ENCODE measurements around the gene BBC3. TPM values are rescaled to one million over a fixed set of nuclear protein-coding genes. Genes with fewer than 3 reads are reported as not detected.
"Not testable (repeated sequence)": the region's sequence is repeated elsewhere in the genome, so short reads cannot be mapped to it uniquely, and the experiment has no call there.

The BBC3 gene
- total and polyA plus RNA-seq, 7 experiments from 2014 or later, result 8.5 to 42.0 (median 16.3) TPM

DNA sequence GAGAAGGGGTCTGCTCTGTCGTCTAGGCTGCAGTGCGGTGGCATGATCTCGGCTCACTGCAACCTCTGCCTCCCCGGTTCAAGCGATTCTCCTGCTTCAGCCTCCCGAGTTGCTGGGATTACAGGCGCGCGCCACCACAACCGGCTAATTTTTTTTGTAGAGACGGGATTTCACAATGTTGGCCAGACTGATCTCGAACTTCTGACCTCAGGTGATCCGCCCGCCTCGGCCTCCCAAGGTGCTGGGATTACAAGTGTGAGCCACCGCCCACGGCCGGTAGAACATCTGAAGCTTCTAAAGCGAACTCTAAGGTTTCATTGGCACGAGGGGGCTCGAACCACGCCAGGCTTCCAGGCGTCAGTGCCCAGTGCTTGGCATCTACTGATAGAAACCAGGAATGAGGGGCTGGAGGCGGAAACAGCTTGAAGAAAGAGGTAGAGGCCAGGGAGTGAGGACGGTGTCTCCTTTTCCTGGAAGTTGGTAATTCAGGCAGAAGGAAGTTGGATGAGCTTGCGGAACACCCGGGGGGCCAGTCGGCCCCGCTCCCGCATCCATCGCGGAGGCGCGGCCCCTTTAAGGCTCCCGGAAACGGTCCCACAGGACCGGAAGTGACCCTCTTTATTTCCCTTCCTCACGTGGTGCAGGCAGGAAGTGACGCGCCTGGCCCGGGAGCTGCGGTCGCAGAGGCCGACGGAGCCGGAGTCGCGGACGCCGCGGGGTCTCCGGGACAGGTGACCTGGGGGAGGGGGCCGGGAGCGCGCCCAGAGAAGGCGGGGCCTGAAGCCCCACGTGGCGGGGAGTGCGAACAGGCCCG, 25.1 kb upstream of the BBC3 start, which contains the start of gene CCDC9:
CCDC9 (plus strand) TSS at position 647 of the 814 bp plus-strand sequence. CDS start 1,876 bp downstream, outside the sequence.
- peaks cover 15 to 24% of the 10 kb centered on the region in 2 donors for H3K4me1 ChIP-seq (ENCODE audit: control insufficient read depth in 2 of 2, insufficient read depth in 2 of 2, low read length in 2 of 2)
- DNase-seq (peak in 8 of 9 donors; percentile 86 to 94 (median 90)), ATAC-seq (no peak)
- H3K9me3 ChIP-seq (ENCODE audit: control insufficient read depth in 2 of 3, low read length in 3 of 3), result no peaks in the 10 kb centered on the region
- intact Hi-C loops (cut with micrococcal nuclease), result loop anchor here (1.0 to 5.0 kb wide), 13 partner anchors 12 to 1381 kb away; partner anchors contain the start of genes ARHGAP35 (in 2 of the 2), DBP (in 2 of the 2), TMEM160 (in 2 of the 2) and ZC3H4 (in 2 of the 2)
- Mint-ChIP-seq H3K4me3 (peak within 1 kb of the TSS; percentile 85 to 97 (median 90)), H3K9me3 (peaks cover 0 to 2% (median 0%) of the 10 kb centered on the region in 11 donors), H3K4me1 (peaks cover 33 to 43% (median 37%) of the 10 kb centered on the region in 7 donors), H3K27ac (peak within 1 kb of the TSS; percentile 90 to 99 (median 97)), H3K27me3 (peaks cover 0 to 2% (median 0%) of the 10 kb centered on the region in 5 donors), H3K36me3 (peaks cover 8 to 27% (median 23%) of the 10 kb centered on the region in 5 donors)
- H3K27ac ChIP-seq (ENCODE audit: low read depth, low read length), result peak within 1 kb of the TSS; percentile 90
- ChIA-PET POLR2A (interaction anchor here (0.6 to 4.2 kb wide), 15 partner anchors 11 to 654 kb away, joined by 3 to 44 read pairs (median 6); partner anchors contain the start of genes INAFM1 and ZC3H4), CTCF (interaction anchor here (0.7 to 1.8 kb wide), 8 partner anchors 9 to 110 kb away, joined by 3 to 8 read pairs (median 4); no protein-coding TSS in a partner anchor)
- peak within 1 kb of the TSS; percentile 65 for H3K4me3 ChIP-seq (ENCODE audit: low read length)
- H3K27me3 ChIP-seq (ENCODE audit: control insufficient read depth in 2 of 2, insufficient read depth in 2 of 2, low read length in 2 of 2), result no peaks in the 10 kb centered on the region
- H3K36me3 ChIP-seq (ENCODE audit: control insufficient read depth in 2 of 3, insufficient read depth in 3 of 3, low read length in 3 of 3), result peaks cover 0 to 31% (median 14%) of the 10 kb centered on the region in 3 experiments

DNA sequence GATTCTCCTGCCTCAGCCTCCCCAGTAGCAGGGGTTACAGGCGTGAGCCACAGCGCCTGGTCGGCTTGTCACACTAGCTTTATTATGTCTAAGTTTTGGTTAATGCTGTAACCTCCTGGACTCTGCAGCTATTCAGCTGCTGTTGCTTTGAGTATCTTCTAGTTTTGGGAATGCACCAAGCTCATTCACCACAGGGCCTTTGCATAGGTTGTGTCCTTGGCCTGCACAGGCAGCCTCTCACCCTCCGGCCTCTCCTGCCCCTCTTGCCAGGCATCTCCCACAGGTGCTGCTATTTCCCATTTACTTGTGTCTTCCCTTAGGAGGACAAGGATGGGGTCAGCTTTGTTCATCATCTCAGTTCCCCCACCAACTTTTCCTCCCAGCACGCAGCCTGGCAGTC, 23.0 kb upstream of the BBC3 start:
- CTCF ChIA-PET, result no interaction called here
- H3K36me3 ChIP-seq (ENCODE audit: control insufficient read depth in 2 of 3, insufficient read depth in 3 of 3, low read length in 3 of 3), result peaks cover 0 to 10% (median 6%) of the 10 kb centered on the region in 3 experiments
- Mint-ChIP-seq H3K4me3 (no peak overlapping the region), H3K36me3 (peaks cover 0 to 11% (median 10%) of the 10 kb centered on the region in 5 donors), H3K27ac (peak overlapping the region in 5 of 9 donors; percentile 1 to 79 (median 75)), H3K27me3 (peaks cover 0 to 2% (median 0%) of the 10 kb centered on the region in 5 donors), H3K4me1 (peaks cover 19 to 28% (median 24%) of the 10 kb centered on the region in 7 donors), H3K9me3 (no peaks in the 10 kb centered on the region)
- POLR2A ChIA-PET, result interaction anchor here (1.8 to 4.2 kb wide), 2 partner anchors 8 to 108 kb away, joined by 3 to 38 read pairs; no protein-coding TSS in a partner anchor
- peaks cover 15 to 17% of the 10 kb centered on the region in 2 donors for H3K4me1 ChIP-seq (ENCODE audit: control insufficient read depth in 2 of 2, insufficient read depth in 2 of 2, low read length in 2 of 2)
- H3K9me3 ChIP-seq (ENCODE audit: control insufficient read depth in 2 of 3, low read length in 3 of 3), result no peaks in the 10 kb centered on the region
- H3K4me3 ChIP-seq (ENCODE audit: low read length), result no peak overlapping the region
- intact Hi-C loops (cut with micrococcal nuclease), result no loop called here
- H3K27me3 ChIP-seq (ENCODE audit: control insufficient read depth in 2 of 2, insufficient read depth in 2 of 2, low read length in 2 of 2), result no peaks in the 10 kb centered on the region
- DNase-seq (peak in 1 of 9 donors; percentile 26), ATAC-seq (no peak)
- no peak overlapping the region for H3K27ac ChIP-seq (ENCODE audit: low read depth, low read length)

DNA sequence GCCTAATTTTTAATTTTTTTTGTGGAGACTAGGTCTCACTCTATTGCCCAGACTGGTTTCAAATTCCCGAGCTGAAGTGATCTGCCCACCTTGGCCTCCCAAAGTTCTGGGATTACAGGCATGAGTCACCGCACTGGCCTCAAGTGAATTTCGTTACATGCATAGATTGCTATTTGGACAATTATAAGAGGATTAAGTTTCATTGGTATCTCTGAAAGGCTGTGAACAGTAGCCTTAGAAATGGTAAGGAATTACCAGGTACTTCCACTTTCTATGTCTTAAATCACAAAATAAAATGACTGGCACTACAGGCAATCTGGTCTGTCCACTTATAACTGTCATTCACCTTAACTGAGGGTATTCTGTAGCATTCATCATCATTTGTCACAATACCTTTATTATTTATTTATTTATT, 22.5 kb upstream of the BBC3 start:
- ATAC-seq, result no peak
- no peak for DNase-seq
- H3K9me3 Mint-ChIP-seq, result no peaks in the 10 kb centered on the region
- H3K27me3 Mint-ChIP-seq, result peaks cover 0 to 2% (median 0%) of the 10 kb centered on the region in 5 donors
- H3K4me1 Mint-ChIP-seq, result peaks cover 14 to 23% (median 19%) of the 10 kb centered on the region in 7 donors
- peaks cover 0 to 8% (median 5%) of the 10 kb centered on the region in 5 donors for H3K36me3 Mint-ChIP-seq
- no peak overlapping the region for H3K27ac ChIP-seq (ENCODE audit: low read depth, low read length)
- ChIA-PET CTCF (no interaction called here), POLR2A (interaction anchor here (1.2 to 4.2 kb wide), 3 partner anchors 8 to 107 kb away, joined by 3 to 38 read pairs (median 3); no protein-coding TSS in a partner anchor)
- peaks cover 12 to 15% of the 10 kb centered on the region in 2 donors for H3K4me1 ChIP-seq (ENCODE audit: control insufficient read depth in 2 of 2, insufficient read depth in 2 of 2, low read length in 2 of 2)
- peaks cover 0 to 5% (median 1%) of the 10 kb centered on the region in 3 experiments for H3K36me3 ChIP-seq (ENCODE audit: control insufficient read depth in 2 of 3, insufficient read depth in 3 of 3, low read length in 3 of 3)
- intact Hi-C loops (cut with micrococcal nuclease), result no loop called here
- peak overlapping the region in 1 of 10 donors; percentile 56 for H3K4me3 Mint-ChIP-seq
- no peaks in the 10 kb centered on the region for H3K27me3 ChIP-seq (ENCODE audit: control insufficient read depth in 2 of 2, insufficient read depth in 2 of 2, low read length in 2 of 2)
- no peak overlapping the region for H3K4me3 ChIP-seq (ENCODE audit: low read length)
- no peaks in the 10 kb centered on the region for H3K9me3 ChIP-seq (ENCODE audit: control insufficient read depth in 2 of 3, low read length in 3 of 3)
- H3K27ac Mint-ChIP-seq, result peak overlapping the region in 1 of 9 donors; percentile 65

DNA sequence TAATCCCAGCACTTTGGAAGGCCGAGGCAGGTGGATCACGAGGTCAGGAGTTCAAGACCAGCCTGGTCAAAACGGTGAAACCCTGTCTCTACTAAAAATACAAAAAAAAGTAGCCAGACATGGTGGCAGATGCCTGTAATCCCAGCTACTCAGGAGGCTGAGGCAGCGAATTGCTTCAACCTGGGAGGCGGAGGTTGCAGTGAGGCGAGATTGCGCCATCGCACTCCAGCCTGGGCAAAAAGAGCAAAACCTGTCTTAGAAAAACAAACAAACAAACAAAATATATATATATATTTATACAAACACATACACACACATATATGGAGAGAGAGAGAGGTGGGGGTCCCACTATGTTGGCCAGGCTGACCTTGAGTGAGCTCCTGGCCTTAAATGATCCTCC, 22.0 kb upstream of the BBC3 start:
- POLR2A ChIA-PET, result interaction anchor here (0.7 to 1.8 kb wide), 3 partner anchors 9 to 107 kb away, joined by 3 read pairs; no protein-coding TSS in a partner anchor
- intact Hi-C loops (cut with micrococcal nuclease); H3K27ac ChIP-seq (ENCODE audit: low read depth, low read length); H3K27me3 ChIP-seq (ENCODE audit: control insufficient read depth in 2 of 2, insufficient read depth in 2 of 2, low read length in 2 of 2); ATAC-seq; H3K9me3 ChIP-seq (ENCODE audit: control insufficient read depth in 2 of 3, low read length in 3 of 3); H3K9me3 Mint-ChIP-seq; H3K4me3 ChIP-seq (ENCODE audit: low read length); CTCF ChIA-PET; H3K36me3 Mint-ChIP-seq; H3K36me3 ChIP-seq (ENCODE audit: control insufficient read depth in 2 of 3, insufficient read depth in 3 of 3, low read length in 3 of 3); DNase-seq; H3K27me3 Mint-ChIP-seq: not testable (repeated sequence)
- peak overlapping the region in 1 of 10 donors; percentile 56 for H3K4me3 Mint-ChIP-seq
- peaks cover 8 to 11% of the 10 kb centered on the region in 2 donors for H3K4me1 ChIP-seq (ENCODE audit: control insufficient read depth in 2 of 2, insufficient read depth in 2 of 2, low read length in 2 of 2)
- peak overlapping the region in 2 of 9 donors; percentile 31 to 65 for H3K27ac Mint-ChIP-seq
- H3K4me1 Mint-ChIP-seq, result peaks cover 11 to 20% (median 16%) of the 10 kb centered on the region in 7 donors

DNA sequence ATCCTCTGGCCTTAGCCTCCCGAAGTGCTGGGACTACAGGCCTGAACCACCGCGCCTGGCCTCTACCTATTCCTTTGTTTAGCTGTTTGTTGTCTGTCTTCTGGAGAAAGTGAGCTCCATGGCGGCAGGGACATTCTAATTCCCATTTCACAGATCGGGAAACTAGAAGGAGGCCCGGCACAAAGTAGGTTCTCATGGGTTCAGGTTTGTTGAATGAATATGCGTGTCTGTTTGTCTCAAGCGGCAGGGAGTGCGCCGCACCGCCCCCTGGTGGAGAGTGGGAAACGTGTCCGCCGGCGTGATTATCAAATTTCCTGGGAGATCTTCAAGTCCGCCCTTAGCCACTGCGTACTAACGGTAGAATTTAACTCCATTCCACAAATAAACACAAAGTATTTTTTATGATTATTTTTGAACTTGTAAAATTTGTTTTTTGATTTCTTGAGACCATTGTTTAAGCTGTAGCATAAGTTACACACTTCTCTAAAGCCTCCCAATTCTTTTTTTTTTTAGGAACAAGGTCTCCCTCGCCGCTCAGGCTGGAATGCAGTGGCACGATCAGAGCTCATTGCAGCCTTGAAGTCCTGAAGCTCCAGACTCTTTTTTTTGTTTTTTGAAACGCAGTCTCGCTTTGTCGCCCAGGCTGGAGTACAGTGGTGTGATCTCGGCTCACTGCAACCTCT, 16.4 kb upstream of the BBC3 start:
- peaks cover 0 to 3% (median 0%) of the 10 kb centered on the region in 5 donors for H3K36me3 Mint-ChIP-seq
- intact Hi-C loops (cut with micrococcal nuclease), result loop anchor here (2.0 to 10.0 kb wide), 2 partner anchors 61 to 213 kb away; no protein-coding TSS in a partner anchor
- peak overlapping the region in 3 of 10 donors; percentile 14 to 46 (median 43) for H3K4me3 Mint-ChIP-seq
- H3K27ac Mint-ChIP-seq, result peak overlapping the region in 5 of 9 donors; percentile 4 to 89 (median 53)
- peaks cover 0 to 3% (median 0%) of the 10 kb centered on the region in 5 donors for H3K27me3 Mint-ChIP-seq
- H3K4me1 Mint-ChIP-seq, result peaks cover 6 to 25% (median 13%) of the 10 kb centered on the region in 7 donors
- CTCF ChIA-PET, result interaction anchor here (0.6 to 8.2 kb wide), 17 partner anchors 9 to 234 kb away, joined by 3 to 183 read pairs (median 5); partner anchors contain the start of genes CCDC9, INAFM1, SAE1 and ZC3H4
- peaks cover 0 to 5% (median 0%) of the 10 kb centered on the region in 11 donors for H3K9me3 Mint-ChIP-seq
- DNase-seq (peak; percentile 58 to 84 (median 73)), ATAC-seq (peak; percentile 33)
- Histone ChIP-seq H3K9me3 (ENCODE audit: control insufficient read depth in 2 of 3, low read length in 3 of 3) (no peaks in the 10 kb centered on the region), H3K4me1 (ENCODE audit: control insufficient read depth in 2 of 2, insufficient read depth in 2 of 2, low read length in 2 of 2) (peaks cover 13 to 16% of the 10 kb centered on the region in 2 donors), H3K4me3 (ENCODE audit: low read length) (no peak overlapping the region), H3K36me3 (ENCODE audit: control insufficient read depth in 2 of 3, insufficient read depth in 3 of 3, low read length in 3 of 3) (no peaks in the 10 kb centered on the region), H3K27me3 (ENCODE audit: control insufficient read depth in 2 of 2, insufficient read depth in 2 of 2, low read length in 2 of 2) (no peaks in the 10 kb centered on the region), H3K27ac (ENCODE audit: low read depth, low read length) (no peak overlapping the region)
- POLR2A ChIA-PET, result interaction anchor here (1.0 to 6.1 kb wide), 11 partner anchors 8 to 134 kb away, joined by 3 to 67 read pairs (median 6); partner anchors contain the start of genes CCDC9, SAE1 and ZC3H4

Measured in naive thymus-derived CD4-positive, alpha-beta T cell (primary cell).